ENCODE results near the gene CHD5.

DNA sequence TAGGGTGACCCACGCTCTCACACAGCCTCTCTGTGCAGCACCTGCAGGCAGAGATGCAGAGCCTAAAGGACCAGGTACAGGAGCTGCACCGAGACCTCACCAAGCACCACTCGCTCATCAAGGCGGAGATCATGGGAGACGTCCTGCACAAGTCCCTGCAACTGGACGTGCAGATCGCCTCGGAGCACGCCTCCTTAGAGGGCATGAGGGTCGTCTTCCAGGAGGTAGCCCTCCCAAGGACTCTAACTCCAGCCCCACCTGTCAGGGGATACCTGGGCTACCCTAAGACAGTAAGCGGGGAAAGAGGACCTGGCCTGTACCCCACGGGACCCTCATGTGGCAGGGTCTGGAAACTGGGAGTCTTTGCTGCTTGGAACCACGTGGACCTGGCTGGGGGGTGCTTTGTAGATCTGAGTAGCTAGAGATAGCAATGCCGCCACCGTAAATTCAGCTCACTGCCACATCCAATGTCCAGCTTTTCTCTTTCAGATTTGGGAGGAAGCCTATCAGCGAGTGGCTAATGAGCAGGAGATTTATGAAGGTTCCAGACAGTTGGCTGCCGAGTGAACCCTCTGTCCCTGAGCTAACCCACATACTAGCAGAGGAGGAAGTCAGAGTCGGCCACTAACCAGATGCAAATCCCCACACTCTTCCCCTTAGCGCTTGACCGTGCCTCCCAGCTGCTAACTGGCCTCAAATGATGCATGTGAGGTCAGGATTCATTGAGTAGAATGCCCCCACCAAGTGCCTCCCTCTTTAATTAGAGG is 32.3 kb upstream of the CHD5 start:
- no peak for TF ChIP-seq ESRRA (IDR thresholded peaks at IDR 0.05; ENCODE audit: borderline replicate concordance, low read length)
- TF ChIP-seq CTCF (IDR thresholded peaks at IDR 0.05): no peak
- no peak for TF ChIP-seq HOXA7 (CRISPR knock-in tag; IDR thresholded peaks at IDR 0.05)
- TF ChIP-seq CHD4 (IDR thresholded peaks at IDR 0.05; ENCODE audit: borderline replicate concordance): no peak
- no peak for TF ChIP-seq POLR2A (IDR thresholded peaks at IDR 0.05; ENCODE audit: low read length)
